Gastrocnemius medialis (tissue), 4 donors: ENCODE data around the gene CASKIN2.

Experiments used
- POLR2A ChIP-seq, 2 donors: fragments of 450-650 bp; IDR thresholded peaks; one replicate each; pipeline ENCODE4 v1.6.1; 2017; ENCODE audit warnings: antibody characterized with exemption in 2 of 2, mild to moderate bottlenecking in 2 of 2, moderate library complexity in 2 of 2
- TF ChIP-seq, protein P1 (sequence below), 5 experiments: fragments of 450-650 bp in 3 of 5; fragments of 200-600 bp in 2 of 5; sonication (generic) in 2 of 5; IDR thresholded peaks in 4 of 5; conservative IDR thresholded peaks in 1 of 5; 1 replicate in 4 of 5; 2 replicates in 1 of 5; pipeline ENCODE4 v1.5.1; 2016 to 2019; ENCODE audit warnings: antibody characterized with exemption in 5 of 5, mild to moderate bottlenecking in 3 of 5, moderate library complexity in 3 of 5

- TF ChIP-seq, protein P1, sequence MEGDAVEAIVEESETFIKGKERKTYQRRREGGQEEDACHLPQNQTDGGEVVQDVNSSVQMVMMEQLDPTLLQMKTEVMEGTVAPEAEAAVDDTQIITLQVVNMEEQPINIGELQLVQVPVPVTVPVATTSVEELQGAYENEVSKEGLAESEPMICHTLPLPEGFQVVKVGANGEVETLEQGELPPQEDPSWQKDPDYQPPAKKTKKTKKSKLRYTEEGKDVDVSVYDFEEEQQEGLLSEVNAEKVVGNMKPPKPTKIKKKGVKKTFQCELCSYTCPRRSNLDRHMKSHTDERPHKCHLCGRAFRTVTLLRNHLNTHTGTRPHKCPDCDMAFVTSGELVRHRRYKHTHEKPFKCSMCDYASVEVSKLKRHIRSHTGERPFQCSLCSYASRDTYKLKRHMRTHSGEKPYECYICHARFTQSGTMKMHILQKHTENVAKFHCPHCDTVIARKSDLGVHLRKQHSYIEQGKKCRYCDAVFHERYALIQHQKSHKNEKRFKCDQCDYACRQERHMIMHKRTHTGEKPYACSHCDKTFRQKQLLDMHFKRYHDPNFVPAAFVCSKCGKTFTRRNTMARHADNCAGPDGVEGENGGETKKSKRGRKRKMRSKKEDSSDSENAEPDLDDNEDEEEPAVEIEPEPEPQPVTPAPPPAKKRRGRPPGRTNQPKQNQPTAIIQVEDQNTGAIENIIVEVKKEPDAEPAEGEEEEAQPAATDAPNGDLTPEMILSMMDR (IDR thresholded peaks at IDR 0.05 in 4 of 5, conservative IDR thresholded peaks at IDR 0.05 in 1 of 5), result no peak
- no peak for TF ChIP-seq POLR2A (IDR thresholded peaks at IDR 0.05)
Measured at GRCh38 chr17:75511270-75511609, 4.1 kb downstream of the CASKIN2 start.
